H1 (cell line): Measurements from ENCODE around the gene HS1BP3. TPM values are rescaled to one million over a fixed set of nuclear protein-coding genes. Genes with fewer than 3 reads are reported as not detected.

Experiments
- CREB1 ChIP-seq: IDR thresholded peaks from 2 replicates; pipeline ENCODE4 v1.6.1; 2012; ENCODE audit warnings: inconsistent platforms
- MAFK ChIP-seq: IDR thresholded peaks from 2 replicates; pipeline ENCODE4 v1.6.1; 2012; ENCODE audit warnings: low read depth, mild to moderate bottlenecking, improper control_type of control experiment, low read length
- POLR2AphosphoS5 ChIP-seq: IDR thresholded peaks from 2 replicates; pipeline ENCODE4 v1.6.1; 2011; ENCODE audit warnings: low read depth, low read length
- SRF ChIP-seq: IDR thresholded peaks from 2 replicates; pipeline ENCODE4 v1.6.1; 2011; ENCODE audit warnings: mild to moderate bottlenecking, low read depth, low read length, moderate library complexity
- polyA plus RNA-seq, 7 experiments: library from polyadenylated mRNA; depleted of rRNA in 3 of 7; stranded (reverse) in 5 of 7; unstranded in 2 of 7; fragments of >200 nt in 5 of 7; fragments of 200-250 nt in 2 of 7; gene quantifications; 1 replicate in 5 of 7; 2 replicates in 1 of 7; 4 replicates in 1 of 7; pipeline versions ENCODE4 v1.2.1 to v1.2.3, GENCODE V29; 2011 to 2013; ENCODE audit warnings: missing spikeins in 2 of 7, mixed read lengths in 2 of 7
- total RNA-seq: library from RNA; stranded (reverse); fragmentation: NEBNext Ultra II Directional; extraction: Animal tissue kit (Norgen Biotek cat#: 25700); gene quantifications from 2 replicates; pipeline ENCODE4 v1.2.1, GENCODE V29; 2021

The HS1BP3 gene
- total and polyA plus RNA-seq, 2 of the 8 experiments (the other 6 are each of a cell fraction or from before 2014, with no cell fraction given) = 11.1 to 11.3 TPM

- TF ChIP-seq MAFK (no peak), CREB1 (no peak), SRF (no peak), POLR2AphosphoS5 (no peak)
These were observed 21.7 kb downstream of the HS1BP3 start (continued) for GRCh38 chr2:20629181-20629580.
